GM21786 (cell line): ENCODE data around the gene KLRC1.
"Not testable (repeated sequence)": the region's sequence is repeated elsewhere in the genome, so short reads cannot be mapped to it uniquely, and the experiment has no call there.

Experiments used
- ATAC-seq: cut with Tn5 transposase; IDR thresholded peaks from one replicate; pipeline ENCODE4 v1.9.1; 2021; ENCODE audit not compliant: unreplicated experiment

Gene KLRC1

DNA sequence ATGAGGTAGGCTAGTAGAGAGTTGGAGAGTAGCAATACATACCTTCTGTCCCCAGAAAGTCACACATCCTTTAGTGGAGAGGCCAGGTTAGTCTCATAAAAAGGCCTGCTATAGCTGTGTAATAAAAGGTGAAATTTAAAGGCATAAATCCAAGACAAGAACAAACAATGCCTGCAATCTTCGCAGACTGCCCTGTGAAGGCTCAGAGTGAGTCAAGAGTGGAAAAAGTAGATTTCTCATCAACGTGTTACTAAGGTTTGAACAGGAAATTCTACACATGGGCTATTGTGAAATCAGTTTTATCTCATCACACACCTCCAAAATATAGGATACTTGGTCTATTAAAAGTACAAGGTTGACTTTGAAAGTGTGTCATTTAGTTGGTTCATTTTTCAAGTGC, at the start of gene KLRC1:
TSS of gene KLRC1 (minus strand) at position 222 of the 400 bp plus-strand sequence. CDS start 2,221 bp downstream, outside the sequence.
- no peak for ATAC-seq

DNA sequence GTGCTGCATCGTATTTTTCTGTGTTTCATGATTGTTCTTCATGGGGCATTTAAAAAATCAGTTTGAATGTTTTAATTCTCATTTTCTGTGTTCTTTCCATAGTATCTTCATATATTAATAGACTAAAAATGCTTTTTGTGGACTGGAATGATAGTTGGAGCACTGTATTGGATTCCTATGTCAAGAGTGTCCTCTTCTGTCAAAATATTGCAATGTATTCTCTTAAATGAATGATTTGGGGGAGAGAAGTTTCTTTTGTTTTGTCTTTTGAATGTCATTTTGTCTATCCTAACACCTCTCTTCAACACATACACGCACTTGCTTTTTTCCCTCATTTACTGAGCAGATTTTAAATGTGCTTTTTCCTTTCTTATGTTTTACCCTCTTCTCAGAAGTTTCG, 47.9 kb upstream of the KLRC1 start:
- no peak for ATAC-seq

DNA sequence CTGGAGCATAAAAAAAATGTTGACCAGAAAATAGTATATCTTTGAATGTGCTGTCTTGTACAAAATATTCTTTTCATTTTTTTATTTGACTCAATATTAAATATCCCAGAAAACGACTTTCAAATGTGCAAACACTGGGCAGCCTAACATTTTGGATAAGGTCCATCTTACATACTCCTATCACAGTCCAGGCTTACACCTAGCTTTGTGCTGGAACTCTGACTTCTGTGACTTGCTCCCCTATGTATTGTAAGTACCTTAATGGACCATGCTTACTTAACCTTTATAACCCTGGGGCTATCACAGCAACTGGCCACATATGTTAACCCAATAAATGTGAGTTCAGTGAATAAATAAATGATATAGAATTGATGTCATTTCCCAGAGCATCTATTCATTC, 44.9 kb upstream of the KLRC1 start:
- no peak for ATAC-seq

DNA sequence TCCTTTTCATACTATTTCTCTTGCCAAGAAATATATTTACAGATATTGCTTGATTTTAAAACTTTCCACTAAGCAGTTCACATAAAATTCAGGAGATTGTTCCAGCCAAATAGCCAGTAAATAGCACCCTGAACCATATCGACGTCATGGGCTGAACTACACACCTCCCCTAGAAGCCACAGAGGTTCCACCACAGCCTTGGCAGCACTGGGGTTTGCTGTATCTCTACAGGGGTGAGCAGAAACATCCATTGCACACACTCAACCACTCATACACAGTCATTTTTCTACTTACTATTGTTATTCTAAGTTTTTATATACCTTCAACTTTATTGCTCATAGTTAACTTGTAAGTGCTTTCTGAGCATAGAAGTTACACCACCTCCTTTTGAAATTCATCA, 44.4 kb upstream of the KLRC1 start:
- ATAC-seq: no peak

DNA sequence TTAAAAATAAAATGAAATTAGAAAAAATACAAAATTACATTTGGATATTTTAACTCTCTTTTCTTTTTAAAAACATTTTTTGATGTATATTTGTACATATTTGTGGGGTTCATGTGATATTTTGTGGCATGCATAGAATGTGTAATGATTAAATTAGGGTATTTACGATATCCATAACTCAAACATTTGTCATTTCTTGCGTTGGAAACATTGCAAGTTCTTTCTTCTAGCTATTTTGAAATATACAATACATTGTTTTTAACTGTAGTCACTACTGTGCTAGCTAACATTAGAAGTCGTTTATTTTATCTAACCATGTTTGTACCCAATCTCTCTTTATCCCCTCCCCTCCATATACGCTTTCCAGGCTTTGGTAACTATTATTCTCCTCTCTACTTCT, 38.6 kb upstream of the KLRC1 start:
- no peak for ATAC-seq

DNA sequence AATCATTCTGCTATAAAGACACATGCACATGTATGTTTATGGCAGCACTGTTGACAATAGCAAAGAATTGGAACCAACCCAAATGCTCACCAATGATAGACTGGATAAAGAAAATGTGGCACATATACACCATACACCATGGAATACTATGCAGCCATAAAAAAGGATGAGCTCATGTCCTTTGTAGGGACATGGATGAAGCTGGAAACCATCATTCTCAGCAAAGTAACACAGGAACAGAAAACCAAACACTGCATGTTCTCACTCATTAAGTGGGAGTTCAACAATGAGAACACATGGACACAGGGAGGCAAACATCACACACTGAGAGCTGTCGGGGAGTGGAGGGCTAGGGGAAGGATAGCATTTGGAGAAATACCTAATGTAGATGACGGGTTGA, 34.2 kb upstream of the KLRC1 start:
- not testable (repeated sequence) for ATAC-seq

DNA sequence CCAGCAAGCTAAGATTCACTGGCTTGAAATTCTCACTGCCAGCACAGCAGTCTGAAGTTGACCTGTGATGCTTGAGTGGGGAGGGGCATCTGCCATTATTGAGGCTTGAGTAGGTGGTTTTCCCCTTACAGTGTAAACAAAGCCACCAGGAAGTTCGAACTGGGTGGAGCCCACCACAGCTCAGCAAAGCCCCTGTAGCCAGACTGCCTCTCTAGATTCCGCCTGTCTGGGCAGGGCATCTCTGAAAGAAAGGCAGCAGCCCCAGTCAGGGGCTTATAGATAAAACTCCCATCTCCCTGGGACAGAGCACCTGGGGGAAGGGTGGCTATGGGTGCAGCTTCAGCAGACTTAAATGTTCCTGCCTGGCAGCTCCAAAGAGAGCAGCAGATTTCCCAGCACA, 28.7 kb upstream of the KLRC1 start:
- not testable (repeated sequence) for ATAC-seq

DNA sequence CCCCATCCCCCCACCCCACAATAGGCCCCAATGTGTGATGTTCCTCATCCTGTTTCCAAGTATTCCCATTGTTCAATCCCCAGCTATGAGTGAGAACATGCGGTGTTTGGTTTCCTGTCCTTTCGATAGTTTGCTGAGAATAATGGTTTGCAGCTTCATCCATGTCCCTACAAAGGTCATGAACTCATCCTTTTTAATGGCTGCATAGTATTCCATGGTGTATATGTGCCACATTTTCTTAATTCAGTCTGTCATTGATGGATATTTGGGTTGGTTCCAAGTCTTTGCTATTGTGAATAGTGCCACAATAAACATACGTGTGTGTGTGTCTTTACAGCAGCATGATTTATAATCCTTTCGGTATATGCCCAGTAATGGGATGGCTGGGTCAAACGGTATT, 19.6 kb upstream of the KLRC1 start:
- not testable (repeated sequence) for ATAC-seq

DNA sequence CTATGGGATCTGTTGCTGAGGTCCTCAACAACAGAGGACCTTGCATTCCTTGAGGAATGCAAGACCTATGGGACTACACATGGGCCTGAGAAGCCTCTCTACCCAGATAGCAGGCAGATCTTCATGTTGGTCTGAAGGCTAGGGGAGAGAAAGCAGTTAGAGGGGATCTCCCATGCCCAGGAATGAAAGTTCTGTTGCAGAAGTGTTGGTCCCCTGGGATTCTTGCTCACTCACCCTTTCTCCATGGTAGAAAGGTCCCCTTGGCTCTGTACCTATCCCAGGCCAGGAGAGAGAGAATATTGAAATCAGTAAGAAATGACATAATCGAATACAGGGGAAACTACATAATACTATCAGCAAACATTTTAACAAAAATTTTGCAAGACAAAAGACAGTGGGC, 16.5 kb upstream of the KLRC1 start:
- no peak for ATAC-seq

DNA sequence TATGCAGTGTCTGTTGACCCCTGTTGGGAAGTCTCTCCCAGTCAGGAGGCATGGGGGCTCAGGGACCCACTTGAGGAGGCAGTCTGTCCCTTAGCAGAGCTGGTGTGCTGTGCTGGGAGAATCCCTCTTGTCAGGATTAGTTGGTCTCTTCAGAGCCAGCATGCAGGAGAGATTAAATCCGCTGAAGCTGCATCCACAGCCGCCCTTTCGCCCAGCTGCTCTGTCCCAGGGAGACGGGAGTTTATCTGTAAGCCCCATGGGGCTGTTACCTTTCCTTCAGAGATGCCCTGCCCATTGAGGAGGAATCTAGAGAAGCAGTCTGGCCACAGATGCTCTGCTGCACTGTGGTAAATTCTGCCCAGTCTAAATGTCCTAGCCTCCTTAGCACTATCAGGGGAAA, 13.1 kb upstream of the KLRC1 start:
- ATAC-seq: no peak

DNA sequence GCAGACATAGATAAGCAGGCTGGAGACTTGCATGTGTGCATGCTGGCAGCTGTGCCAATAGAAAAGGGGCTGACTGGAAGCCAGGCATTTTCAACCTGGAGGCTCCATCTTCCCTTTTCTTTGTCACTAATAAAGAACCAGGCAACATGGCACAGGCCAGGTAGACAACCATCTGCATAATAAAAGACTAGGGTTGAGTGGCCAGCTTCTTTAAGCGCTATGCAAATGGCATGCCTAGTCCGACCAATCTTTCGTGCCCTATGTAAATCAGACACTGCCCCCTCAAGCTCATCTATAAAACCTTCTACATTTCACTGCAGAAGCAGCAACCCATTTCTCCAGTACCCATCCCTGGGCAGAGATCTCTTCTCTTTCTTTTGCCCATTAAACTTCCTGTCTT, 4.6 kb upstream of the KLRC1 start:
- no peak for ATAC-seq

DNA sequence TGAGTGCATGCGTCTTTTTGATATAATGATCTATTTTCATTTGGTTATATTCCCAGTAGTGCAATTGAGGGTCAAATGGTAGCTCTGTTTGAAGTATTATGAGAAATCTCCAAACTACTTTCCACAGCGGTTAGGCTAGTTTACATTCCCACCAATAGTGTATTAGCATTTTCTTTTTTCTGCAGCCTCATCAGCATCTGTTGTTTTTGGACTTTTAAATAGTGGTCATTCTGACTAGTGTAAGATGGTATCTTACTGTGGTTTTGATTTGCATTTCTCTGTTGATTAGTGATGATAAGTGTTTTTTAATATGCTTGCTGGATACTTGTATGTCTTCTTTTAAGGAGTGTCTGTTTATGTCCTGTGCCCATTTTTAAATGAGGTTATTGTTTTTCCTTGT, 3.7 kb upstream of the KLRC1 start:
- no peak for ATAC-seq

DNA sequence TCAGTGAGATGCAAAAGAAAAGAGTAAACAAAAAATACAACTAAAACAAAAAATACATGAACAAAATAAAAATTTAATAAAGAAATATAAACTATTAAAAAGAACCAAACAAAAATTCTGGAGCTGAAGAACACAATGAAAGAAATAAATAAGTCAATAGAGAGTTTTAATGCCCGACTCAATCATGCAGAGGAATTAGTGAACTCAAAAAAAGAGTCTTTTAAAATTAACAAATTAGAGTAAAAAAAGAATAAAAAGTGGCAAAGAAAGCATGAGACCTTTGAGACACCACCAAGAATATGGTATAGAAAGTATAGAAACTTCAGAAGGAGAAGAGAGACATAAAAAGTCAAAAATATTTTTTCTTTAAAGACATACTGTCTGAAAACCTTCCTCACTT, 2.6 kb upstream of the KLRC1 start:
- ATAC-seq: no peak

DNA sequence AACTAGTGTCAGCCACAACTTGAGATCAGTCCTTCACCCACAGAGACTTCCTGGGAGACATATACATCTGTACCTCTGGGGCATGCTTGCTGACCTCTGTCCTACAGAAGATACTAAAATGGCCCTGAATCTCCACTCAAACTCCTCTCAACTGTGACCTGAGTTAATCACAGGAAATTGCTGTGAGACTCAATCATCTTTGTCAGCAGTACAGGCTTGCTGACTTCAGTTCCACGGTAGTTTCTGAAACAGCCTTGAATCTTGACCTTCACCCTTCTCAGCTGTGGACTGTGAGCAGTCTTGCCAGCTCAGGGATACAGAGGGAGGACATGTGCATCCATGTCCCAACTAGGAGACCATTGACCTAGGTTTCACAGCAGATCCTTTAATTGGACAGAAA, 1.4 kb upstream of the KLRC1 start:
- ATAC-seq: no peak

DNA sequence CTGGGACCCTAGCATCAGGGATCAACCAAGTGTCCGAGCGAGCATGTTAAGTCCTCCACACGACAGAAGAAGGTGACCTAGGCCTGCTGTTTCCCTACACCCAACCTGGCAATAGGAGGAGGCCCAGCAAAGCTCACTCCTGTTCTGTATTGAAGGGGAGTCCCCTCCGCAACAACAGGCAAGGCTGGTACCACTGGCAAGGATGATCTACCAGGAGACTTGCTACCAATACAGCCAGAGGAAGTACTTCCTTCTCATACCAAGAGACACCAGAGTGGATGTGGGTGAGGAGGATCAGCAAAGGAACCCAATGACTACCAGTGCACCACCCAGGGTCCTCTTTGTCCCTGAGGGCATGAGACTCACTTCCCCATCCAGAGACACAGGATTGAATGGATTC, 4.9 kb downstream of the KLRC1 start:
- ATAC-seq: no peak

DNA sequence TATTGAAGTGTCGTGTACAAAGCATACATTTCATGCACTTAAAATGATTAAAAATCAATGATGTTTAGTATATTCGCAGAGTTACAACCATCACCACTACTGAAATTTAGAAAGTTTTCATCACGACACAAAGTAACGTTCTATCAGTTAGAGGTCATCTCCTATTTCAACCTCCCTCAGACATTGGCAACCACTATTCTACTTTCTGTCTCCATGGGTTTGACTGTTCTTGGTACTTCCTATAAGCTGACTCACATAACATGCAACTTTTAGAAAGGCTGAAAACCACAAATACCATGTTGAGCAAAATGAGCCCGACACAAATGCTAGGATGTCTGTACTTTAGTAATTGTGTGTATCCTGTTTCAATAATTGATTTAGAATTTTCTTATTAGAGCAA, 7.1 kb downstream of the KLRC1 start:
- ATAC-seq: not testable (repeated sequence)

DNA sequence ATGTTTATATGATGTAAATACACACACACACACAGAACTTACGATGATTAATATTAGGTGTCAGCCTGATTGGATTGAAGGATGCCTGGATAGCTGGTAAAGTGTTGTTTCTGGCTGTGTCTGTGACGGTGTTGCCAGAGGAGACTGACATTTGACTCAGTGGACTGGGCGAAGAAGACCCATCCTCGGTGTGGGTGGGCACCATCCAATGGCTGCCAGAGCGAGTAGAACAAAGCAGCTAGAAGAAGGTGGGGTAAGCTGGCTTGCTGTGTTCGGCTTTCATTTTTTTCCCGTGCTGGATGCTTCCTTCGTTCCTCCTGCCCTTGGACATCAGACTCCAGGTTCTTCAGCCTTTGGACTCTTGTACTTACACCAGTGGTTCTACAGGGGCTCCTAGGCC, 12.0 kb downstream of the KLRC1 start:
- ATAC-seq: not testable (repeated sequence)

DNA sequence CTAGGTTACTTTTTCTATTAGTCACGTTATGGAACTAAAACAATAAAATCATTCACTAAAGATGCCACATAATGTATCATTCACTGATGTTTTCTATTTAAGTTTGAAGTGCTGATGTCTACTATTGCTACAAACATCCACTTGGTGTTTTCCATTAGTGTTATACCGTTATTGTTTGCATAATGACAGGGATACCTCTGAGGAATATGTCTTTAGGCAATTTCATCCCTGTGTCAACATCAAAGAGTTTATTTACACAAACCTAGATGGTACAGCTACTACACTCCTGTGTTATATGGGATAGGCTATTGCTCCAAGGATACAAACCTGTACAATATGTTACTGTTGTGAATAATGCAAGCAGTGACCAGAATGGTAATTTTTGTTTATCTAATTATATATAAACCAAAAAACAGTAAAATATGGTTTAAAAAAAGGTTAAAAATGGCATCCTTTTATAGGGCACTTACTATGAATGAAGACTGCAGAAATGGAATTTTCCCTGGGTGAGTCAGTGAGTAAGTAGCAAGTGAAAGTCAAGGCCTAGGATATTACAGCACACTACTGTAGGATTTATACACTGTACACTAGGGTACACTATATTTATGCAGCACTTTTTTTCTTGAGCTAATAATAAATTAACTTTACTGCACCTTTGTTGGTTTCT, 13.4 kb downstream of the KLRC1 start:
- not testable (repeated sequence) for ATAC-seq

DNA sequence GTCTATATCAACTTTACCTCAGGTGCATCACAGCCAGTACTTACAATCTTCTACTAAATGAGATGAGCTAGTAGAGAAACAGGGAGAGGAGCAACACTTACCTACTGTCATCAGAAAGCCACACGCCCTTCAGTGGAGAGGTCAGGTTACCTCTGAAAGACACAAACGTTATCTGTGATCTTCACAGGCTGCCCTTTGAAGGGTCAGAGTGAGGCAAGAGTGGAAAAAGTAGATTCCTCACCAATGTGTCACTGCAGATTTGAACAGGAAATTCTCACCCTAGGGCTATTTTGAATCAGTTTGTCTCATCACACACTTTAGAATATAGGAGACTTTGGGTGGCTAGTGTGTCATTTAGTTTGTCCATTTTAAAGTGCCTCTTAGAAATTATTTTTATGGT, 15.6 kb downstream of the KLRC1 start:
- ATAC-seq: not testable (repeated sequence)

DNA sequence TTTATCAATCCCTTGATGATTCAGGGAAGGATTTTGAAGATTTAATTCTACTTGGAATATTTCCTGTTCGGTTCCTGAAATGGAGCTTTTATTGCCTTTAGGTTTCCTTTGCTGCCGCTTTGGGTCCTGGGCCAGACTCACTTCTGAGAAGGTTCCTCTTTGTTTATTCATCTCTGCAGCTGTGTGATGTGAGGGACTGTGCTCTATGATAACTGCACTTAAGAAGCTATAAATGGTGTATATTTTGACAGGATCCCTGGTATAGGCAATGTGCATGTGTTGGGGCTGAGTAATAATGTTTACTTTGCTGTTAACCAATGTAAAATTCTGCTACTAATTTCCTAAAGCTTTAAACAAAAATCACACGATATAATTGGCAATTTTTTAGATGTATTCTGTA, 17.4 kb downstream of the KLRC1 start, which contains the start of gene KLRC2:
TSS of gene KLRC2 (minus strand) at position 195 of the 400 bp plus-strand sequence. CDS start at position 171, 24 bp downstream.
- not testable (repeated sequence) for ATAC-seq

DNA sequence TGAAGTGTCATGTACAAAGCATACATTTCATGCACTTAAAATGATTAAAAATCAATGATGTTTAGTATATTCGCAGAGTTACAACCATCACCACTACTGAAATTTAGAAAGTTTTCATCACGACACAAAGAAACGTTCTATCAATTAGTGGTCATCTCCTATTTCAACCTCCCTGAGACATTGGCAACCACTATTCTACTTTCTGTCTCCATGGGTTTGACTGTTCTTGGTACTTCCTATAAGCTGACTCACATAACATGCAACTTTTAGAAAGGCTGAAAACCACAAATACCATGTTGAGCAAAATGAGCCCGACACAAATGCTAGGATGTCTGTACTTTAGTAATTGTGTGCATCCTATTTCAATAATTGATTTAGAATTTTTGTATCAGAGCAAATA, 22.6 kb downstream of the KLRC1 start:
- not testable (repeated sequence) for ATAC-seq

DNA sequence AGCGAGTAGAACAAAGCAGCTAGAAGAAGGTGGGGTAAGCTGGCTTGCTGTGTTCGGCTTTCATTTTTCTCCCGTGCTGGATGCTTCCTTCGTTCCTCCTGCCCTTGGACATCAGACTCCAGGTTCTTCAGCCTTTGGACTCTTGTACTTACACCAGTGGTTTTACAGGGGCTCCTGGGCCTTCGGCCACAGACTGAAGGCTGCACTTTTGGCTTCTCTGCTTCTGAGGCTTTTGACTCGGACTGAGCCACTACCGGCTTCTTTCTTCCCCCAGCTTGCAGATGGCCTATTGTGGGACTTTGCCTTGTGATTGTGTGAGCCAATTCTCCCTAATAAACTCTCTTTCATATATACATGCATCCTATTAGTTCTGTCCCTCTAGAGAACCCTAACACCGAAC, 27.2 kb downstream of the KLRC1 start:
- not testable (repeated sequence) for ATAC-seq

DNA sequence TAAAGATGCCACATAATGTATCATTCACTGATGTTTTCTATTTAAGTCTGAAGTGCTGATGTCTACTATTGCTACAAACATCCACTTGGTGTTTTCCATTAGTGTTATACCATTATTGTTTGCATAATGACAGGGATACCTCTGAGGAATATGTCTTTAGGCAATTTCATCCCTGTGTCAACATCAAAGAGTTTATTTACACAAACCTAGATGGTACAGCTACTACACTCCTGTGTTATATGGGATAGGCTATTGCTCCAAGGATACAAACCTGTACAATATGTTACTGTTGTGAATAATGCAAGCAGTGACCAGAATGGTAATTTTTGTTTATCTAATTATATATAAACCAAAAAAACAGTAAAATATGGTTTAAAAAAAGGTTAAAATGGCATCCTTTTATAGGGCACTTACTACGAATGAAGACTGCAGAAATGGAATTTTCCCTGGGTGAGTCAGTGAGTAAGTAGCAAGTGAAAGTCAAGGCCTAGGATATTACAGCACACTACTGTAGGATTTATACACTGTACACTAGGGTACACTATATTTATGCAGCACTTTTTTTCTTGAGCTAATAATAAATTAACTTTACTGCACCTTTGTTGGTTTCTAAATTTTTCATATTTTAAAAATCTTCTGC, 28.8 kb downstream of the KLRC1 start:
- not testable (repeated sequence) for ATAC-seq
